Activated CD4-positive, CD25-positive, alpha-beta regulatory T cell treated with anti-CD3 and anti-CD28 coated beads, Interleukin-2, amount 50 U/mL, for 24 hours (primary cell): Measurements from ENCODE around the gene COL20A1.
A peak's percentile ranks its signal among the peaks of the same experiment; 100 is the strongest.

Experiments
- ATAC-seq, 2 donors: fragments of 150-1000 bp; cut with Tn5 transposase; one replicate each; pipeline ENCODE4 v1.10.0; 2021; ENCODE audit warnings: mild to moderate bottlenecking in 1 of 2, moderate library complexity in 1 of 2

COL20A1 gene

DNA sequence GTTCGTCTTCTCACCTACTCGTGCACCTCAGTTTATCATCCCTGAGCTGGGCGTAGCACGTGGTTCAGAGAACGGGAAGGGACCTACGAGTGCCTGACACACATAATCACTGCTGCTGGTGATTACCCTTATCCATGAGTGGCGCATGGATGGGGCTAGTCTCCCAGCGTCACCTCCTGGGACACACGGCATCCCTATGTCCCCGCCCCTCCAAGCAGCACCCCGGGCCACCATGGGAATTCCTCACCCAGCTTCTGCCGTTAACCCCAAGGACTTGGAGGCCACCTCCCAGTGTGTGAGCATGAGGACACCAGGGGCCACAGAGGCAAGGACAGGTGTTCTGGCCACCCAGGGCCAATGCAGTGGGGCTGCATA lies 58.3 kb downstream of the COL20A1 start:
- no peak for ATAC-seq

DNA sequence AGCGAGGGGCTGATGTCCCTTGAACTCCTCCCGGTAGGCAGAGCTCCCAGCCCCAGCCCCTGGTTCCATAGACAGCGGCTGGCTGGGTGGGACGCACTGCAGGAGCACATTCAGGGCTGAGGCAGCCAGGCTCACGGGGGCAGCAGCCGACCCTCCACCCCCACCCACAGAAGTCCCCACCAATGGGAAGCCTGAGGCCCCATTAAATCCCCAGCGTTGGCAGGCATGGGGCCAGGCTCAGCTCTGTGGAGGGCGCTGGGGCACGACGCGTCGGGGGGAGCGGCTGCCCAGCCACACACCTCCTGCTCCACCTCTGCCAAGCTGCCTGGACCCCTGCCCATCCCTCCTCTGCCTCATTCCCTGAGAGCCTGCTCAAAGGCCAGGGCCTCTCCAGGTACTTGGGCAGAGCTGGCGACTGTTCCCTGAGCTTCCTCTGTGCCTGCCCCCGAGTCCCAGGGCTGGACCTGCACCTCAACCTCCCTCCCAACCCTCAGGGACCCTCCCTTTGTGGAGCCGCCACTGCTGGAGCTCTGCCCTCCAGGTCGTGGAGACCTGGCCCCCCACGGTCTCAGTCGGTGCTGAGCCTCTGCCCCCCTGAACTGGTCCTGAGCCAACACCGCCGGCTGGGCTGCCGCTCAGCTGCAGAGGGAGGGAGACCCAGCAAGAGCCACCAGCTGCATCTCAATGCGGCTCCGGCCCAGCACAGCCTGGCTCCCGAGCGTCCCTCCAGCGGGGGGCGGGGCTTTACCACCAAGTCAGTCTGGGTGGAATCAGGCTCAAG lies 59.0 kb downstream of the COL20A1 start:
- no peak for ATAC-seq

DNA sequence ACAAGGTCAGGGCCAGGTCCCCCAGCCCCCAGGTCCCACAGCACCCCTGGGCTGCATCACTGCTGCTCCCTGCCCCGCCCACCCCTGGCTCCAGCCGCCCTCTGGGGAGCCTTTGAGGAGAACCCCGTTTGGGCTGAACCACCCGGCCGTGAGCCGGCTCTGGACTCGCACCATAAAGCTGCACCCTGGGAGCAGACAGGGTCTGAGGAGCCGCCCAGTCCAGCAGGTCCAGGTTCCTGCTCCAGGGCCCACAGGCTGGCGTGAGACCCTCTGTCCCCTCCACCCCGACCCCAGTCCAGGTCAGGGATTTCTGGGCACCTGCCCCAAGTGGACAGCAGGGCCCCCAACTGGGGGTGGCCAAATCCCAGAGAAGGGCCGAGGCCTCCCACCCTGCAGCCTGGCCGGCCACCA lies 59.8 kb downstream of the COL20A1 start:
- no peak for ATAC-seq

GRCh38 chr20:63354636-63355350 lies 61.8 kb downstream of the COL20A1 start:
- ATAC-seq, result no peak

DNA sequence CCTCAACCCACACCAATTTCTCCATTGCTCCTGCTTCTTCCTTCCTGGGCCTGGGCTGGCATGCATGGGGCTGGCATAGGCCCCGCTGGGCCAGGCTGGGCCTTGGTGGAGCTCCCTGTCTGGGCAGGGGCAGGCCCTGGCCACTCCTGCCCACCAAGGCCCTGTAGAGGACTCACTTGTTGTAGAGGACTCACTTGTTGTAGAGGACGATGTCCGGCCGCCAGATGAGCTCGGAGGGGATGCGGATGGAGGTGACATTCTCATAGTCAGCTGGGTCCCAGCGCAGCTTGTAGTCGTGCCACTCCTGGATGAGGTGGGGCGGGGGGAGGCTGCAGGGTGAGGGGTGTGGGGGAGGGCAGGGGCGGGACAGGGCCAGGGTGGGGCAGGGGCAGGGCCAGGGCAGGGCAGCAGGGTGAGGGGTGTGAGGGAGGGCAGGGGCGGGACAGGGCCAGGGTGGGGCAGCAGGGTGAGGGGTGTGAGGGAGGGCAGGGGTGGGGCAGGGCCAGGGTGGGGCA lies 62.9 kb downstream of the COL20A1 start:
- no peak for ATAC-seq

GRCh38 chr20:63356511-63356910 lies 63.5 kb downstream of the COL20A1 start:
- ATAC-seq, result no peak

- ATAC-seq, result no peak
Measured at GRCh38 chr20:63356931-63357879, 64.2 kb downstream of the COL20A1 start.

DNA sequence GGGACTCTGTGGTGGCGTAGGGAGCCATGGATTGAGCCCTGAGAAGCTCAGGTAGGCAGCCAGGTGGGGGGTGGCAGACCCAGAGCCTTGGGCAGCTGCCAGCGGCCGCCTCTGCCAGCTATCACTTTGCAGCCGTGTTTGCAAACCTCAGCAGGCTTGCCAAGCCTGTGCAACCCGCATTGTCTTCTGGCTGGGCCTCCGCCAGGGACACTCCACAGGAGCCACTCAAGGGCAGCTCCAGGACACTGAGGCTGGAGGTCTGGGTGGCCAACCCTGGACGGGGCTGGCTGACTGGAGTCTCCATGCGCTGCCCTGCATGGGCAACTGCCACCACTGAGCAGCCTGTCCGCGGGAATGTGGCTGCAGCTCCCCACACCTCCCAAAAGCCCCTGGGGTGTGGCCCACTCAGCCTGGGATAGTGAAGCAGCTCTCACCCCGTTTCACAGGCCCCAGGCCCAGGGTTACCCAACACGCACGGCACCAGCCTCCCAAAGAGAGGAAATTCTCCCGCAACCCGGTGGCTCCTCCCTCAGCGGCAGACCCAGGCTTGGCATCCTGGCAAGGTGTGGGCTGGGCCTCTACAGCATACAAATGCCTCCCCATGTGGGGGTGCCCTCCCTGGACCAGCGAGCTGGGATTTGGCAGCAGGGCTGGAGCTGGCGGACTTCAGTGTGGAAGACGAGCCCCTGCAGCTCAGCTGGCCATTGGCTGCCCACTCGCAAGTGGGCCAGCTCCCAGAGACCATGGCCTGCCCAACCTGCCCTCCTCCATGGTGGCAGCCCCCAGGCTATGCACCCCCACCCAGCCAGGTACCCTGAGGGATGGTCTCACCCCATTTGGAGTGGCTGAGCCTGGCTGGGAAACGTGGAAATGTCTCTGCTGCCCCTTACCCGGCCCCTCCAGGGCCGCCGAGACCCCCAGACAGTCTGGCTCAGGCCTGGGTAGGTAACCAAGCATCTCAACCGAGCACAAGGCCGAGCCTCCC lies 65.2 kb downstream of the COL20A1 start:
- no peak for ATAC-seq

- no peak for ATAC-seq
Measured at GRCh38 chr20:63359164-63359934, 66.4 kb downstream of the COL20A1 start.

DNA sequence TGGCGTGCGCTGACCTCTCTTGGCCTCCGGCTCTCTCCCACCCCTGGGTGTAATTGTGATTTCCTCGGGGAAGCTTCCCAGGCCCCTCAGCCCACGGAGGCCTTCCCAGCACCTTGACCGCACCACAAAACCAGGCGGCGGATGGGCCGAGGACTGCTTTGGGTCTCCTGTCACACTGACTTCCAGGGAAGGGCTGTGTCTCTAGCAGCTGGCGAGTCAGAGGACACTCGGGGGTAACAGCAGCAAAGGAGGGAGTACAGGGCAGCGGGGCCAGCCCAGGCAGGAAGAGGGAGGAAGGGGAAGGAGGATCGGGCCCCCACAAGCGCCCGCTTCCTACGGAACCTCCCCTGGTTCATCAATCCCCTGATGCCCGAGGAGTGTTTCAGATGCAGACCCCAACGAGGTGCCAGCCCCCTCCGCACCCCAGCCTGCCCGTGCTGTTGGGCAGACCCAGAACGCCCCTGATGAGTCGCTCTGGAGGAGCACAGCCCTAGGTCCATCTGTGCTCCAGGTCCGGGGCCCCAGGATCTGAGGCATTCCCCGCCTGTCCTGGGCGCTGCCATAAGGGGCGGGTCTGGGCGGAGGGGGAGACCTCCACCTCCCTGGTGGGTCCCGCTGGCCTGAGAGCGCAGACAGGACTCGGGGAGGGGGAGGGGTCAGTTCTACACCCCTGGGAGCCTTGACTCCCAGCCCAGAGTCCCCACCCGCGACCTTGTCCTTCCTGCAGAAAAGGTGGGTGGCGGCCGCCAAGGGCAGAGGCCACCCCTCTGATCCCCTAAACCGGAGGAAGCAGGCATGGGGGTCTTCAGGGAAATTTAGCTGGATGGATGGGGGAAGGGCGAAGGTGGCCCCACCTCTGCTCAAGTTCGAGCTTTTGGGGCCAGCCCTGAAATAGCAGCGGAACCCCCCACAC lies 67.2 kb downstream of the COL20A1 start:
- ATAC-seq, result no peak

DNA sequence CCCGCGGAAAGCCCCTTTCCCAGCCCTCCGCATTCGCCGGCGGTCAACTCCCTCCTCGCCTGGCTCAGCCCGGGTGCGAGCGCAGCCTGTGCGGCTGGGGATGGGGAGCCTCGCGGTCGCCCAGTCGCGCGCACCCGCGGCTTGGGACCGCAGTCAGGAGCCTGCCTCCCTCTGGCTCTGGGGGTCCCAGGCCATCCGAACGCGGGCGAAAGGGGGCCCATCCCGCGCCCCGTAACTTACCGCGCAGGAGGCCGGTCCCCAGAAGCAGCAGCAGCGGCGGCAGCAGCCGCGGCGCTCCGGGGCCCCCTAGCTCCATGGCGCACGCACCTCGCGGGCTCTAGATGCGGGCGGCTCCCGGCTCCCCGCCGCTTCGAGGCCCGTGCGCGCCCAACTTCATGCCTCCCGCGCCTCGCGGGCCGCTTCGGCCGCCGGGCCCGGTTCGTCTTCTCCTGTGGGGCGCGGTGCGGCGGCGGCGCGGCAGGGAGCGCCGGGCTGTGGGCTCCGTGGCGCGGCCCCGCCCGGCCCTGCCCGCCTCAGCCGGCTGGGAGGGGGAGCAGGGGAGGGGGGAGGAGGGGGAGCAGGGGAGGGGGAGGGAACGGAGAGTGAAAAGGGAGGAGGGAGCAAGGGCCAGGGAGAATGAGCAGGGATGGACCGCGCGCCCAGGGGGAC lies 68.0 kb downstream of the COL20A1 start, which contains the start of gene CHRNA4:
Gene CHRNA4 (minus strand): TSS at position 500 of the 669 bp plus-strand sequence. CDS start 184 bp downstream, at position 316.
- no peak for ATAC-seq

- ATAC-seq, result peak in 1 of 2 donors; percentile 13
Measured at GRCh38 chr20:63361519-63362435, 68.8 kb downstream of the COL20A1 start.

GRCh38 chr20:63362436-63363009 lies 69.5 kb downstream of the COL20A1 start:
- no peak for ATAC-seq

DNA sequence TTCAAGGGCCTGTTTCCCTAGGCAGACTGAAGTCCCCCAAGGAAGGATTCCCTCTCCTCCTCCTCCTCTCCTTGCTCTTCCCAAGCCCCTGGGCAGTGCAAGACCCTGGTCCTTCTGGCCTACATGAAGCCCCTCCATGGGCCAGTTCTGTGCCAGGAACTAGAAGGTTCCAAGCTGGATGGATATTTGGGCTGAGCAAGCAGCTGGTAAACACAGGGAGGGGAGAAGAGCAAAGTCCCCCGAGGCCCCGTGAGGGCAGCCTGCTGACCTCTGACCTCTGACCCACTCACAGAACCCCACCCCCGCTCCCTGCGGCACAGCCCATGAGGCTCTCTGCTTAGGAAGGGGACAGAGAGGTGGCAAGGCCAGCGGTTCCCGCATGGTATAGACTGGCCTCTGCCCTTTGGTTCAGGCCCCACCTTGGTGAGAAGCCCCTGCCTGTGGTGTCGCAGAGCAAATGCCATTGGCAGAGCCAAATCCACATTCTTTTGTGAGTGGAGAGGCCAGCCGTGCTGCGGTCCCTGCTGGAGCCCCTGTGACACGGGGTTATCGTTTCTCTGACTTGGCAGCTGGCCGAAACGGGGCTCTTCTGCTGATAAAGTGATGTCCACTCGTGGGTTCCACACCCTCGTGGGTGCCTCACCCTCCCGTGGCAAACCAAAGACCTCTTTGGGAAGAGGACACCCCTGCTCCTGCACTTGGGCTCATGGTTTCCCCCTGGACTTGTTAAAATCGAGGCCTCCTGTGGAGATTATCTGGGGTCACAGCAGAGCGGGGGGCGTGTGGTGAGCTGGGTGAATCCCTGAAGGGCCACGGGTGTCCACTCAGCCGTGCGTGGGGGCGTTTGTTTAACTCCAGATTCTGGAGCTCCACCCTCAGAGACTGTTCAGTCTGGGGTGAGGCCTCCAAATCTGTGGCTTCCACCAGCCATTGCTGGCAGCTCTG lies 70.3 kb downstream of the COL20A1 start:
- ATAC-seq, result no peak

GRCh38 chr20:63363981-63364561 lies 71.1 kb downstream of the COL20A1 start:
- ATAC-seq, result no peak
